ENCODE measurements around the gene FBXO24.
A peak's percentile ranks its signal among the peaks of the same experiment; 100 is the strongest.
"Not testable (repeated sequence)": the region's sequence is repeated elsewhere in the genome, so short reads cannot be mapped to it uniquely, and the experiment has no call there.

The FBXO24 gene

GRCh38 chr7:100561491-100562194, 24.5 kb upstream of the FBXO24 start:
- H3K4me3 ChIP-seq (ENCODE audit: low read length), result no peak overlapping the region
- no peak for DNase-seq (ENCODE audit: low read depth)
- no peak for TF ChIP-seq CTCF (conservative IDR thresholded peaks at IDR 0.05; ENCODE audit: low read depth, low read length)

- DNase-seq (ENCODE audit: low read depth), result no peak
- no peak overlapping the region for H3K4me3 ChIP-seq (ENCODE audit: low read length)
- no peak for TF ChIP-seq CTCF (conservative IDR thresholded peaks at IDR 0.05; ENCODE audit: low read depth, low read length)
These were observed 23.7 kb upstream of the FBXO24 start for GRCh38 chr7:100562195-100563099.

- DNase-seq (ENCODE audit: low read depth), result no peak
- TF ChIP-seq CTCF (conservative IDR thresholded peaks at IDR 0.05; ENCODE audit: low read depth, low read length), result no peak
- H3K4me3 ChIP-seq (ENCODE audit: low read length), result no peak overlapping the region
These were observed 23.0 kb upstream of the FBXO24 start for GRCh38 chr7:100563100-100563564.

- peak; percentile 99 for TF ChIP-seq CTCF (conservative IDR thresholded peaks at IDR 0.05; ENCODE audit: low read depth, low read length)
- no peak overlapping the region for H3K4me3 ChIP-seq (ENCODE audit: low read length)
- DNase-seq (ENCODE audit: low read depth), result no peak
These were observed 22.2 kb upstream of the FBXO24 start for GRCh38 chr7:100563809-100564400.

- not testable (repeated sequence) for DNase-seq (ENCODE audit: low read depth); H3K4me3 ChIP-seq (ENCODE audit: low read length)
These were observed 21.7 kb upstream of the FBXO24 start for GRCh38 chr7:100564405-100564804.

- TF ChIP-seq CTCF (conservative IDR thresholded peaks at IDR 0.05; ENCODE audit: low read depth, low read length), result no peak
- no peak for DNase-seq (ENCODE audit: low read depth)
- no peak overlapping the region for H3K4me3 ChIP-seq (ENCODE audit: low read length)
These were observed 21.0 kb upstream of the FBXO24 start for GRCh38 chr7:100565133-100565571.

- H3K4me3 ChIP-seq (ENCODE audit: low read length), result no peak overlapping the region
- TF ChIP-seq CTCF (conservative IDR thresholded peaks at IDR 0.05; ENCODE audit: low read depth, low read length), result no peak
- no peak for DNase-seq (ENCODE audit: low read depth)
These were observed 20.1 kb upstream of the FBXO24 start for GRCh38 chr7:100566018-100566531.

All from retinal pigment epithelial cell (primary cell).